UCSD-AML1 (cell line): ENCODE data around the gene CDH4.
"Not testable (repeated sequence)": the region's sequence is repeated elsewhere in the genome, so short reads cannot be mapped to it uniquely, and the experiment has no call there.

Experiments used
- DNase-seq: peaks from one replicate; lab custom pipeline; 2025; ENCODE audit not compliant: unreplicated experiment; lab: John Stamatoyannopoulos, UW

The CDH4 gene

GRCh38 chr20:61453623-61454022 lies 201.6 kb downstream of the CDH4 start:
- not testable (repeated sequence) for DNase-seq

GRCh38 chr20:61454053-61454452 lies 202.0 kb downstream of the CDH4 start:
- DNase-seq, result no peak

GRCh38 chr20:61455508-61456215 lies 203.6 kb downstream of the CDH4 start:
- DNase-seq, result no peak

DNA sequence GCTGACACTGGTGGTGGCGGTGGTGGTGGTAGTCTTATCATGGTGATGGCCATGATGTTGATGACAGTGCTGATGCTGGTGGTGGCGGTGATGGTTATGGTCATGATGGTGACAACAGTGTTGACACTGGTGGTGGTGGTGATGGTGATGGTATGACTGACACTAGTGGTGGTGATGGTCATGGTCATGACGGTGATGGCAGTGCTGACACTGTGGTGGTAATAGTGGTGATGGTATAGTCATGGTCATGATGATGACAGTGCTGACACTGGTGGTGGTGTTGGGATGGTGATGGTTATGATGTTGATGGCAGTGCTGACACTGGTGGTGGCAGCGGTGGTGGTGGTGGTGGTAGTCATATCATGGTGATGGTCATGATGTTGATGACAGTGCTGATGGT lies 205.7 kb downstream of the CDH4 start:
- no peak for DNase-seq

GRCh38 chr20:61458146-61458746 lies 206.2 kb downstream of the CDH4 start:
- DNase-seq, result no peak

DNA sequence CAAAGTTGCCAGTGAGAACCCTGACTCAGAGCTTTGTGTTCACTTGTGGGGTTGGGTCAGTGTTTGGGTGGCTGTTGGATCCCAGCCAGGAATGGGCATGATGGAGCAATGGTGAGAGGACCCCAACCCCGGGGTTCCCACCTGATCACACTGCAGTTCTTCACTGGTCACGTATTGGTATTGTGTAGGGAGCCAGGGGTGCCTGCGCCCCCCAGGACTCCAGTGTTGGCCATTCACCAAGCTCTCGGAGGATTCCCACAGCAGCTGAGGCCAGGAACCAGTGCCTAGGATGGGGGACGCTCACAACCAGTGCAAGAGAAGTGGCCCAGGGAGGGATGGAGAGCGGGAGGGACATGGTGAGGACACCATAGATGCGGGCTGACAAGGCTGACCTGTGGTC lies 207.2 kb downstream of the CDH4 start:
- DNase-seq, result no peak

DNA sequence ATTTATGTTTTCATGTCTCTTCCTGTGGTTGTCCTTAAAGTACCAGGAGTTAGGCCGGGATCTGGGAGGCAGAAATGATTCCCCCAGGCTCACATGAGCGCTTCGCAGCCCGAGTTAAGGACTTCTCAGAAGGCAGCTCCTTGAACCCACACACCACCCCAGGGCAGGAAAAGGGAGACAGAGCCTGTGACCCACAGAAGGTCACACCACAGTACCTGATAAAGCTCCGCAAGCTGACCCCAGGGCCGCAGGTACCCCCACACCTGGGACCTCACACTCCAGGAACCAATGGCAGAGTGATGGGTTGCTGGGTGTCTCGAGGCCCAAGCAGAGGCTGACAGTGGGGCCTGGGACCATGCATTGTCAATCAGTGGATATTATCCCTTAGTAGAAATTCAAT lies 207.6 kb downstream of the CDH4 start:
- no peak for DNase-seq

DNA sequence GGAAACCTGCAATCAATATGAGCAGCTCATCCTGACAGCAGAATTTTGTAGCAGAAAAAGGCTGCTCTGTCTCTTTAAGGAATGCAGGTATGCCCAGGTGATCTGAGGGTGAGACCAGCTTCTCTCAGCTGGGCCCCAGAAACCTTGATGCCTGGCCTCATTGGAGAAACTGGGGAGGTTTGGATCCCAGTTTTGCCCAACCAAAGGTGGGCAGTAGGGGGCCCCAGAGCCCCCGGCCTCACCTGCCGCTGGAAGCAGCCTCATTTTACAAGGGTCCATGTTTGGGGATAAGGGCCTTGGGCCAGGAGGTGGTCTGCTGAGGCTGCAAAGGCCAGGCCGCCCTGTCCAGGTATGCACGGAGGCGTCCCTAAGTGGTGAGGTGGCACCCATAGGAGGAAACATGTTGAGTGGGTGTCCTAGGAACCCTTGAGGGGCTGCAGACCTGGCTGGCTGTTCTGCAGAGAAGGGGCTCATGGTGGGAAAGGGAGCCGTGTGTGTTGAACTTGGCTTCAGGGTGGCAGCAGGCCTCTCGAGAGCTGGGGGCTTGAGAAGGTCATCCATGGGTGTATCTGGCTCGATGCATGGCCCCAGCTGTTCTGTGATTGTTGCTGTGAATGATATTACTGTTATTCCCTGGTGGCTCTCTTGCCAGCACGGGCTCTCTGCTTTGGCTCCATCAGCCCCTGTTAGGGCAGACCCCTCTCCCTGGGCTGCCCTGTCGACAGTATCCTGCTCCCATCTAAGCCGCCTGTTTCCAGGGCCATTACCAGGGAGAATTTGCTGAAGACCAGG lies 208.4 kb downstream of the CDH4 start:
- DNase-seq, result no peak

DNA sequence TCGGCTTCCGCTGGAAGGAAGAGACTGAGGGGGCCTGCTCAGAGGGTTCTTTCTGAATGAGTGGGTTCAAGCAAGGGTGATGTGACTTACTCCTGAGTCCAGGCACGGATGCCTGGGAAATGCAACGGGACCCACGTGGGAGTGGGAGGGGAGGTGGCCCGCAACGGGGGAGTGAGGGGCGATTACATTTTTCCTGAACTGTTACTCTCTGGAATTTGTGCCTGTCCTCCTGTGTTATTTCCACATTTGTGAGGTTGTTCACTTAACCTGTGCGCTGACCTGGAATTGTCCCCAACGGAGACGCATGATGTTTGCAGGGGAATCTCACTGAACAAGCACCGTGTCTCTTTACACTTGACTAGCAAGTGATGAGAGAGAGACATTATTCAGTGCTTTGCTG lies 209.4 kb downstream of the CDH4 start:
- no peak for DNase-seq

DNA sequence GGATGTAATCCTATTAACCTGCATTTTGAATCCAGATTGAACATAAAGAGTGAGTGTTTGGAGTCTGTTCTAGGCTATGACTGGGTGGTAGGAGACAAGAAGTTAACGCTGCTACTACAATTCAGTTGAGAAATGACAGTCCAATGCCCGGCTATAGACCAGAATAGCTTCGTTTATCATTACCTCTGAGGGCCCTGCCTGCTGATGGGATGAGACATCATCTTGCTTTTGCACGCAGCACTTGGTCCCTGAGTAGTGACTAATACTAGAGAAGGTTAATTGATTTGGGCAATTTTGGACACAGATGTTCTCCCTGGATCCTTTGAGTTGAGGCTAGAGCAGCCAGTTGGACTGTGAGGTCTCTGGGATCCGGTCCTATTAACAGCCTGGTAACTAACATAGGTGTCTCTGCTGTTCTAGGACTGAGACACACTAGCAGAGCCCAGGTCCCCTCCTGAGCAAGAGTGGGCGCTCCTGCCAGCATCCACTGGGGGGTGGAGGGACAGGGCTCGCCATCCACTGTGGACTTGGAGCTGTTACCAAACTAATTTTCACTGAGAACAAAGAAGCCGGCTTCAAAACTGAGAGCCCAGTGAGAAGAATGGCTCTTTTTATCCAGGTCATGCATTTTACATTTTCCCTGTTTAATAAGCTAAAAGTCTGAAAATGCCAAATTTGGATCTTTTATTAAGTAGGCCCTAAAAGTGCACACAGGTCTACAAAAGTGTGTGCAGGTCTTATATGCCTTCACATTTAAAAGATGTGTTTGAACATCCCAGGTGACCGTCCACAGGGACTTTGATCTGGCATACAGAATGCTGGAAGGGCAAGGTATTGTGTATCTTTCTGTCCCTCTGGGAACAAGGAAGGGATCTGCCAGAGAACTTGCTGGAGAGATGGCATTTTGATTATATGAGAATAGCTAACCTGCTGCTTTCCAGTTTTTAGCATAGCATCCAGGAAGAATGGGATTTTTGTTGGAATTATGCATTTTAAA lies 212.5 kb downstream of the CDH4 start:
- DNase-seq, result no peak

DNA sequence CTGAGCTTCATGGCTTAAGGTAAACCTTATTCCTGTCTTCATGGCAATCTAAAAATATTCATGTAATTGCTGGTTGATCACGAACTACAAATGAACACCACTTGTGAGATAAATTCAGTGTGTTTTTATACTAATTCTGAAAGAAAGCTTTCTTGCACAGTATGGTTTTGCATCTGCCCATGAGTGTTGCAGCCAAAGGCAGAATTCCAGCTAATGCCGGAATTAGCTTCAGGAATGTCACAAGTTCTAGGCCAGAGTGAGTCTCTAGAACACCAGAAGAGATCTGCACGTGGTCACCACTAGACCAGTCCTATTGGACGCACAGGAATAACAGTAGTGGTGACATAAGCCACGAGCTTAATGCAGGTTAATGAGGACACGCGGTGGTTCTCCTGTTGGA lies 223.7 kb downstream of the CDH4 start:
- DNase-seq, result no peak

DNA sequence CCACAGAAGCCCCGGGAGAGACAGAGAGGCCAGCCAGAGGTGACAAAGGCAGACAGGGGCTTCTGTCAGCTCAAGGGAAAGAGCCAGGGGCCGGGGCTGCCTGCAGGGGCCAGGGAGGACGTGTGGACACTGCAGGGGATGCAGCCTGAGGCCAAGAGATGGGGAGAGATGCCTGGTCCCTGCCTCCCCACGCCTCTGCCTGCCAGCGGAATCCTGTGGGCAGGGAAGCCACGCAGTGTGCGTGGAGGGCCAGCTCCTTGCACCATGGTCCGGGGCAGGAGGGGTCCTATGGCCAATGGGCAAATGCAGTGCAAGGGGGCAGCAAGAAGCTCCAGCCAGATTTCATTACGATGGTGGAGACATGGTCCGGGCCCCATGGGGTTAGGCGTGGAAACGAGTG lies 224.9 kb downstream of the CDH4 start:
- no peak for DNase-seq

DNA sequence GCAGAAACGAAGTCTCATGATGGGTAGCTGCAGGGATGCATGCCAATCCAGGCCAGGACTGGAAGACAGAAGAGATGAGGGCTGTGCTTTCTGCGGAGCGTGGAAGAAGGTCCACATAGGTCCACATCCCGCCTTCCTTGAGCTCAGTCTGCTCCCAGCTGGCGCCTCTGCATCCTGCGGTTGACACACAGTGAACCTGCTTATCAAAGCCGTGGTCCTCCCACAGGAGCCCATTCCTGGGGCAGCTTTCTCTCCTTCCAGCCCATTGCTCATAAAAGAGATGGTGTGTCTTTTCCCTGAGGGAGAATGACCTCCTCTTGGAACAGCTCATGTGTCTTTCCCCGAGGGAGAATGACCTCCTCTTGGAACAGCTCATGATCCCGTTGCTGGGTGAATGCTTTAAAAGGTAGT lies 225.4 kb downstream of the CDH4 start:
- DNase-seq, result no peak

- DNase-seq, result no peak
These were observed 226.0 kb downstream of the CDH4 start for GRCh38 chr20:61478094-61478493.

GRCh38 chr20:61478611-61479305 lies 226.7 kb downstream of the CDH4 start:
- no peak for DNase-seq

DNA sequence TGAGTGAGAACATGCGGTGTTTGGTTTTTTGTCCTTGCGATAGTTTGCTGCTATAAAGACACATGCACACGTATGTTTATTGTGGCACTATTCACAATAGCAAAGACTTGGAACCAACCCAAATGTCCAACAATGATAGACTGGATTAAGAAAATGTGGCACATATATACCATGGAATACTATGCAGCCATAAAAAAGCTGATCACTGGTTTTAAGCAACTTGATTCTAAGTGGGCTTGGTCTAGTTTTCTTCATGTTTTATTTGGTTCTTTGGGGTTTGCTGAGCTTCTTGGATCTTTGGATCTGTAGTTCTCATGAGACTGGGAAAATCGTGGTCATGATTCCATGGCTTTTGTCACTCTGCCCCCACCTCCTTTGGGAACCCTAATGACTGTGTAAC lies 227.4 kb downstream of the CDH4 start:
- not testable (repeated sequence) for DNase-seq

- DNase-seq, result no peak
These were observed 228.2 kb downstream of the CDH4 start for GRCh38 chr20:61480158-61480825.

- no peak for DNase-seq
These were observed 230.2 kb downstream of the CDH4 start for GRCh38 chr20:61482056-61482887.

- no peak for DNase-seq
These were observed 230.8 kb downstream of the CDH4 start for GRCh38 chr20:61482901-61483300.
